Muscle of leg (tissue), 11 donors: Measurements from ENCODE around the gene IGF2BP2. TPM values are rescaled to one million over a fixed set of nuclear protein-coding genes. Genes with fewer than 3 reads are reported as not detected.
"Not testable (repeated sequence)": the region's sequence is repeated elsewhere in the genome, so short reads cannot be mapped to it uniquely, and the experiment has no call there.

Experiments
- DNase-seq: peaks from one replicate; pipeline ENCODE4 v3.0.0; 2013
- H3K27ac ChIP-seq: one replicate; pipeline ENCODE4 v1.5.1; 2013; ENCODE audit warnings: mild to moderate bottlenecking, low read length, control low read depth
- H3K27me3 ChIP-seq: one replicate; pipeline ENCODE4 v1.6.1; 2013; ENCODE audit warnings: low read length; ENCODE audit not compliant: control insufficient read depth, insufficient read depth
- H3K36me3 ChIP-seq: one replicate; pipeline ENCODE4 v1.6.1; 2013; ENCODE audit warnings: low read length; ENCODE audit not compliant: control insufficient read depth, insufficient read depth
- H3K4me1 ChIP-seq: one replicate; pipeline ENCODE4 v1.6.1; 2013; ENCODE audit warnings: low read length; ENCODE audit not compliant: control insufficient read depth, insufficient read depth
- H3K4me3 ChIP-seq: one replicate; pipeline ENCODE4 v1.5.1; 2013; ENCODE audit warnings: low read length, control low read depth
- H3K9me3 ChIP-seq: replicated peaks from 2 replicates; pipeline ENCODE4 v1.6.1; 2013; ENCODE audit warnings: low read depth, low read length; ENCODE audit not compliant: control insufficient read depth
- WGBS: methylation state at CpG from one replicate; pipeline ENCODE4 v1.1.5; 2013; ENCODE audit warnings: missing lambda C conversion rate; ENCODE audit not compliant: insufficient coverage; 5-methylcytosine and 5-hydroxymethylcytosine counted together
- polyA plus RNA-seq, 8 donors: library from polyadenylated mRNA; unstranded; fragments of 120-200 nt; gene quantifications; one replicate each; pipeline versions ENCODE4 v1.2.1 to v1.2.3, GENCODE V29; 2013; ENCODE audit warnings: inconsistent platforms in 1 of 8, low replicate concordance in 1 of 8; ENCODE audit not compliant: insufficient read length in 8 of 8, insufficient read depth in 1 of 8
- total RNA-seq: library from RNA; stranded (reverse); fragments of 120-200 nt; gene quantifications from one replicate; pipeline ENCODE4 v1.2.4, GENCODE V29; 2013

IGF2BP2 gene
- total and polyA plus RNA-seq, 9 donors, result 32.6 to 59.5 (median 46.1) TPM

- Histone ChIP-seq H3K27ac (no peak overlapping the region), H3K4me3 (no peak overlapping the region), H3K27me3 (peaks cover 2% of the 10 kb centered on the region), H3K9me3 (no peaks in the 10 kb centered on the region), H3K4me1 (no peaks in the 10 kb centered on the region), H3K36me3 (no peaks in the 10 kb centered on the region)
- DNase-seq, result no peak
- no CpG with 5 or more reads among the region's 3 CpGs for WGBS
These were observed 18.3 kb upstream of the IGF2BP2 start for GRCh38 chr3:185843126-185843525.

- WGBS, result 94% methylated on average over 2 of the region's 4 CpGs
- no peak overlapping the region for H3K27ac ChIP-seq
- no peaks in the 10 kb centered on the region for H3K27me3 ChIP-seq
- no peak for DNase-seq
- H3K4me3 ChIP-seq, result no peak overlapping the region
- no peaks in the 10 kb centered on the region for H3K9me3 ChIP-seq
- no peaks in the 10 kb centered on the region for H3K4me1 ChIP-seq
- H3K36me3 ChIP-seq, result no peaks in the 10 kb centered on the region
These were observed 17.4 kb upstream of the IGF2BP2 start for GRCh38 chr3:185842241-185842640.

- not testable (repeated sequence) for H3K27me3 ChIP-seq, H3K9me3 ChIP-seq, H3K27ac ChIP-seq, DNase-seq, H3K36me3 ChIP-seq, H3K4me1 ChIP-seq, H3K4me3 ChIP-seq
- 77% methylated on average over 4 of the region's 4 CpGs for WGBS
These were observed 13.7 kb upstream of the IGF2BP2 start for GRCh38 chr3:185838417-185838989.

GRCh38 chr3:185837414-185837813, 12.6 kb upstream of the IGF2BP2 start:
- Histone ChIP-seq H3K27me3 (no peaks in the 10 kb centered on the region), H3K27ac (no peak overlapping the region), H3K36me3 (no peaks in the 10 kb centered on the region), H3K4me1 (no peaks in the 10 kb centered on the region), H3K4me3 (no peak overlapping the region), H3K9me3 (no peaks in the 10 kb centered on the region)
- no peak for DNase-seq
- WGBS, result no CpG with 5 or more reads among the region's 3 CpGs

- no peak for DNase-seq
- Histone ChIP-seq H3K36me3 (no peaks in the 10 kb centered on the region), H3K4me1 (no peaks in the 10 kb centered on the region), H3K9me3 (no peaks in the 10 kb centered on the region), H3K27me3 (no peaks in the 10 kb centered on the region), H3K4me3 (no peak overlapping the region), H3K27ac (no peak overlapping the region)
These were observed 7.1 kb upstream of the IGF2BP2 start for GRCh38 chr3:185831990-185832389.

- no peak for DNase-seq
- Histone ChIP-seq H3K4me1 (peaks cover 6% of the 10 kb centered on the region), H3K4me3 (no peak overlapping the region), H3K27ac (no peak overlapping the region), H3K27me3 (no peaks in the 10 kb centered on the region), H3K9me3 (no peaks in the 10 kb centered on the region), H3K36me3 (no peaks in the 10 kb centered on the region)
- no CpG with 5 or more reads among the region's 3 CpGs for WGBS
These were observed 6.4 kb upstream of the IGF2BP2 start for GRCh38 chr3:185831195-185831594.

GRCh38 chr3:185830018-185830797, 5.4 kb upstream of the IGF2BP2 start:
- Histone ChIP-seq H3K4me1 (peaks cover 7% of the 10 kb centered on the region), H3K9me3 (no peaks in the 10 kb centered on the region), H3K4me3 (no peak overlapping the region), H3K36me3 (no peaks in the 10 kb centered on the region), H3K27me3 (no peaks in the 10 kb centered on the region), H3K27ac (no peak overlapping the region)
- DNase-seq, result no peak
- WGBS, result 100% methylated on average over 1 of the region's 5 CpGs

- WGBS, result 94% methylated on average over 3 of the region's 3 CpGs
- no peaks in the 10 kb centered on the region for H3K27me3 ChIP-seq
- no peak for DNase-seq
- H3K36me3 ChIP-seq, result no peaks in the 10 kb centered on the region
- no peak overlapping the region for H3K27ac ChIP-seq
- no peaks in the 10 kb centered on the region for H3K9me3 ChIP-seq
- H3K4me3 ChIP-seq, result no peak overlapping the region
- peaks cover 7% of the 10 kb centered on the region for H3K4me1 ChIP-seq
These were observed 3.9 kb upstream of the IGF2BP2 start for GRCh38 chr3:185828755-185829154.

- Histone ChIP-seq H3K4me3 (no peak overlapping the region), H3K27ac (no peak overlapping the region), H3K9me3 (no peaks in the 10 kb centered on the region), H3K27me3 (no peaks in the 10 kb centered on the region), H3K36me3 (no peaks in the 10 kb centered on the region), H3K4me1 (peaks cover 7% of the 10 kb centered on the region)
- no CpG with 5 or more reads among the region's 10 CpGs for WGBS
- no peak for DNase-seq
These were observed 2.9 kb upstream of the IGF2BP2 start for GRCh38 chr3:185827595-185828344.

GRCh38 chr3:185825639-185826481, 1.0 kb upstream of the IGF2BP2 start:
- WGBS, result under 1% methylated on average over 89 of the region's 90 CpGs
- no peaks in the 10 kb centered on the region for H3K9me3 ChIP-seq
- DNase-seq, result peak; percentile 79
- H3K4me3 ChIP-seq, result peak overlapping the region; percentile 71
- H3K27ac ChIP-seq, result peak overlapping the region; percentile 93
- H3K36me3 ChIP-seq, result no peaks in the 10 kb centered on the region
- peaks cover 7% of the 10 kb centered on the region for H3K4me1 ChIP-seq
- no peaks in the 10 kb centered on the region for H3K27me3 ChIP-seq
